Measurements from ENCODE around the gene TEAD4.

DNA sequence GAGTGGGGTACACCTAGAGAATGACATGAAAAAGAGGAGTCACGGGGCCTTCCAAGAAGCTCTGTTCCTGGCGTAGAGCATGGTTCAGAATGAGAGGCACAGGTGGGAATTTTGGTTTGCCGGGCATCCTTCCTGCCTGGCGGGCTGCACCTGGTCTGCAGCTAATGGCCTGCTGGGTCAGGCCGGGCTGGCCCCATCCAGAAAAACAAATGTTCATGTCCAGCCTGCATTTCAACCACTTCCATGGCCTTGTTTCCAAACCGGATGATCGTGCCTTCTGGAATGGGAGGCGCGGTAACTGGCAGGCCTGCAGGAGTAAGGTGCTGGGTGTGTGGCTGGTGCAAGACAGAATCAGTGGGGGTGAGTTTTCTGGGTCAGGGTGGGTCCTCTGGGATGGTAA lies 14.4 kb downstream of the TEAD4 start:
- TF ChIP-seq, protein P1, sequence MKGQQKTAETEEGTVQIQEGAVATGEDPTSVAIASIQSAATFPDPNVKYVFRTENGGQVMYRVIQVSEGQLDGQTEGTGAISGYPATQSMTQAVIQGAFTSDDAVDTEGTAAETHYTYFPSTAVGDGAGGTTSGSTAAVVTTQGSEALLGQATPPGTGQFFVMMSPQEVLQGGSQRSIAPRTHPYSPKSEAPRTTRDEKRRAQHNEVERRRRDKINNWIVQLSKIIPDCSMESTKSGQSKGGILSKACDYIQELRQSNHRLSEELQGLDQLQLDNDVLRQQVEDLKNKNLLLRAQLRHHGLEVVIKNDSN (CRISPR knock-in tag; IDR thresholded peaks at IDR 0.05), result no peak
- TF ChIP-seq CREB1 (CRISPR knock-in tag; IDR thresholded peaks at IDR 0.05), result no peak

Measured in WTC11 (cell line).